Activated CD4-positive, alpha-beta T cell treated with anti-CD3 and anti-CD28 coated beads, Interleukin-2, amount 50 U/mL, for 48 hours (primary cell): ENCODE measurements around the gene PKD1L1.
"Not testable (repeated sequence)": the region's sequence is repeated elsewhere in the genome, so short reads cannot be mapped to it uniquely, and the experiment has no call there.

Experiments used
- DNase-seq, 2 experiments: peaks; one replicate each; pipeline ENCODE4 v3.0.0-alpha.2; 2020

Gene PKD1L1

DNA sequence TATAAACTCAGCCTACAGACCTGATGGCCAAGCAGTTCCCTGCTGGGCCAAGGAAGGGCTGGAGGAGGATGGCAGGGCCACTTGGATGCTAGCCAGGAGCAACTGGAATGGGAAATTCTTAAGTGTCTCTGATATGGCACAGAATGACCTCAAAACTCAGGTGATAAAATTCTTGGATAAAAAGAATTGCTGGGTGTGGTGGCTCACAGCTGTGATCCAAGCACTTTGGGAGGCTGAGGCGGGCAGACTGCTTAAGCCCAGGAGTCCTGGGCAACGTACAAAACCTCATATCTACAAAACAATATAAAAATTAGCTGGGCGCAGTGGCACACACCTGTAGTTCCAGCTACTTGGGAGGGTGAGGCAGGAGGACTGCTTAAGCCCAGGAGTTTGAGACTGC is 14.0 kb upstream of the PKD1L1 start:
- DNase-seq, result no peak

DNA sequence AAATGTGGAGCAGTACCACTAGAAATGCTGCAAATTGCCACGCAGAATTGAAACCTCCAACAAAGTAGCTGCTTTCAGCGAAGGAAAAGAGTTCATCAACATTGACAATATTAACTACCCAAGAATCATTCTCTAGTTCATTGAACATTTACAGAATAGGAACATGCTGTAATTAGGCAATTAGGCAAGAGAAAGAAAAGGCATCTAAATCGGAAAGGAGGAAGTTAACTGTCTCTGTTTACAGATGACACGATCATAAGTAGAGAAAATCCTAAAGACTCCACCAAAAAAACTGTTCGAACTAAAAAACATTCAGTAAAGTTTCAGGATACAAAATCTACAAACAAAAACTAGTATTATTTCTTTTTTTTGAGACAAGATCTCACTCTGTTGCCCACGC is 8.9 kb upstream of the PKD1L1 start:
- DNase-seq, result no peak

DNA sequence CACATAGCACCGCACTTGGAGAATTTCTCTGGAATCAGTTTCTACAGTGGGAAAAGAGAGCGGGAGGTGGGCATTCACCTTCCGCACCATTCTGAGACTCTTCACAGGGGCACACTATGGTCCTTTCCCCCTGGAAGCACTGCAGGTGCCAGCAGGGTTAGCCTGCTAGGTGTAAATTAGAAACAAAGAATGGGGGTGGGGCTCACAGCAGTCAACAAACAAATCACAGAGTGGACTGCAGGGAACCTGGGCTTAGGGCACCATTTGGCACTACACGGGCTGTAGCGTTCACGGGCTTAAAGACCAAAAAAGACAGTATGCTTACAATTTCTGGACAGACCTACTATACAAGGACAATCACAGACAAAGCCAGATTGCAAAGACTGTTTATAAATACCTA is 8.0 kb upstream of the PKD1L1 start:
- DNase-seq, result no peak

DNA sequence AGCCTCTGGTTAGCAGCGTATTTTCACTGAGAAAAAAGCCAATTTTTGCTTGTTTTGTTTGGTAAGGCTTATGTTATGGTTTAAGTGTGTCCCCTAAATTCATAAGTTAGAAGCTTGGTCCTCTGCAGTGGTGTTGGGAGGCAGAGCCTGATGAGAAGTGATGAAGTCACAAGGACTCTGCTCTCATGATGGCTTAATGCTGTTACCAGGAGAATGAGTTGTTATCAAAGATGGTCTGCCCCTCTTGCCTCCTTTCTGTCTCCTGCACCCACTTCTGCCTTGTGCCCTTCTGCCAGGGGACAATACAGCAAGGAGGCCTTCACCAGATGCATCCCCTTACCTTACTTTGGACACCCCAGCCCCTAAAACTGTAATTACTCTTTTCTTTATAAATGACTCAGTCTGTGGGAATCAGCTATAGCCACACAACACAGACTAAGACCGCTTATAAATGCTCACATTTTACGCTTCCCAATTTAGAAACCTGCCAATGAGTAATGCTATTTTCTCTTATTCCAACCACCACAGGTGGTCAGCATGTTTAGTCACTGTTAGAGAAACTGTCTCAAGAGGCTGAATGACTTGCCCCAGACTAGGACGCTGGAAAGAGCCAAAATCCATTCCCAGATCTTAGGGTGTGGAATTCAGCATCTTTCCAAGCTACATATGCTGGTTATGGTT is 6.1 kb upstream of the PKD1L1 start:
- DNase-seq, result no peak

DNA sequence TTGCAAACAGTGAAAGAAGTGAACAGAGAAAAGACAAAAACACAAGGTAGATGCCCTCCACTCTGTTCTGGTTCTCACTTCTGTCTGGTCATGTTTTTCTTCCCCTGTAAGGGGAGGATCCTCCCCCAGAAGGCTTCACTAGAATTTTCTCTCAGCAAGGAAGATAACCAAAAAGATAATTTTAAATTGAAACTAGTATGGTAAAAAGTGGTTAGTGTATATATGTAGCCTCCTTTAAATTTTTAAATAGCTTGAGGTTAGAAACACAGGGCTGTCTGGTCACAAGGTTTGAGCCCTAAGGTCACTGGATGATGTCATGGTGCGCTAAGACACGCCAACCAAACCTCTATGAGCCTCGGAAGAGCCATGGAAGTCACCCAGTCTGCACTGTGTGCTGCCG is 5.6 kb upstream of the PKD1L1 start:
- no peak for DNase-seq

DNA sequence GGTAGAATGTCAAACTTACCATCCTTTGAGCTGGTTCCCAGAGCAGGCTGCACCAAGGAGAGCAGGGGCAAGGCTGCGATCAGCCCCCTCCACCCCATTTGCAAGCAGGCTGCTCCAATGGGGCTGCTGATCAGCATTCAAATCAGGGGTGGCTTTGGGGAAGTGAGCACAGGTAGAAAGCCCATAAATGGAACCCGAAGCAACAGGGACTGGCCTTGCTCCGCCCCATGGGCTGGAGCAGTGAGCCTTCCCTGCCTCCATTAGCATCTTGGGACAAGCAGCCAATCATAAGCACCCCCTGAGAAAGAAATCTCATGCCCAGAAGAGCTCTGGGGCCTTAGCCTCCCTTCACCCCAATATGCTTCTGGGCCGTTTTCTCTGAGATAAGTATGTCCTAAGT is 4.0 kb upstream of the PKD1L1 start:
- DNase-seq, result no peak

DNA sequence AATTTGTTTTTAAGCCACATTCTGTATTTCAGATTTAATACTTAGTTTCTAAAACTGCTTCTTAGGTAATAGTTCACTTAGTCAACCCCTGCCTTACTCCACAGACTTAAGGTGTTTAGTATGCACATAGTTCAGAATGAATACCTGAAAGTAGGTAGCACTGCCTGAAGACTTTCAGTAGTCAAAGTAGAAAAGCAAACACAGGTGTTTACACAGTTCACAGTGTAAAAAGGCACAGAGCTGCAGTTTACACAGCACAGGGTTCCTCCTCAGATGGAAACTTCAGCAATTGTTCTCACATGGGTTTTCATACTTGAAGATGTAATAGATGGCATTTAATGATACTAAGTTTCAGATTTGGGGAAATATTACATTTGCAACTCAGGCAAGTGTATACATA is 3.1 kb upstream of the PKD1L1 start:
- DNase-seq, result no peak

DNA sequence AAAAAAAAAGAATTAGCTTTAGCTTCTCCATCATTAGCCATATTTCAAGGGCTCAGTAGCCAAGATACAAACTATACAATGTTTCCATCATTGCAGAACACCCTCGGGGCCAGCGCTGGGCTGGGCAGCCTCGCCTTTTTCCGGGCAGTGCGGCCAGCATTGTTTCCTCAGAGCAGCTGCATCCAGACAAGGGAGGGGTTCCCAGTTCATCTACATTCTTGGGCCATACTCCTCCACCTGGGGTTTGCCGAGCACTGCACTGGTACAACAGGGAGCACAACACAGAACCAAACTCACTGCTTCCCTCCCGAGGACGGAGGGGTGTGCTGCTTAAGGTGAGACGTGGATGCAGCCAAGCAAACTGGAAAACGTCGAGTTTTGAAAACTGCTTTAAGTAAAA is 2.4 kb upstream of the PKD1L1 start:
- no peak for DNase-seq

DNA sequence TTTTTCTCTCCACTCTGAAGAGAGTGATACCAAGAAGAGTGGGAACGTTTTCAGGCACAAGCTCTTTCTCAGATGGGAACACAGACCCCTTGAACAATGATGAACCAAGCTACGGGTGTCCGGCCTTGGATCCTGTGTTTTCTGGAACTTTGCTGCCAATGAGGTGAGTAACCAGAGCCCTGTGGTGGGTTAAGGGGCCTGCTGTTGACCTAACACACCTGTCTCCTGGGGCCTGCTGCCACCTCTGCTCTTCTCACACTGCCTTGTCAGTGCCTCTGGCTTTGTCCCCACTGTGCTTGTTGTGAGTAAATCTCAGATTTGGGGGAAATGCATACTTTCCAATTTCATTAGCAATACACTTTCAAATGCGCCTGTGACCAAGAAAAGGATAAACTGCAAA is 1.4 kb upstream of the PKD1L1 start:
- no peak for DNase-seq

DNA sequence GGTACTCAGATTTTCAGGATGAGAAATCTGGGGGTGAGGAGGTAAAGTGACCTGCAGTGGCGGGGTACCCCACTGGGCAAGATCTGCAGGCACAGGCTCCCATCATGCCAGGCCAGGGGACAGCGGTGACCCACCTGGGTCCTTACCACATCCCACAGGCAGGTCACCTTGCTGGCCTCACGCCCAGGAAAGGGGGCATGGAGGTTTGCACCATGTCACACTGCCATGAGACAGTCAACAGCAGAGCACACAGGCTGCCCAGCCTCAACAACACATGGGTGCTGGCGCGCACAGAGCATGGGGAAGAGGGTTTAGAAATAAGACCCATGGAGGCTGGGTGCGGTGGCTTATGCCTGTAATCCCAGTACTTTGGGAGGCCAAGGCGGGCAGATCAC is 914 bp downstream of the PKD1L1 start:
- no peak for DNase-seq

DNA sequence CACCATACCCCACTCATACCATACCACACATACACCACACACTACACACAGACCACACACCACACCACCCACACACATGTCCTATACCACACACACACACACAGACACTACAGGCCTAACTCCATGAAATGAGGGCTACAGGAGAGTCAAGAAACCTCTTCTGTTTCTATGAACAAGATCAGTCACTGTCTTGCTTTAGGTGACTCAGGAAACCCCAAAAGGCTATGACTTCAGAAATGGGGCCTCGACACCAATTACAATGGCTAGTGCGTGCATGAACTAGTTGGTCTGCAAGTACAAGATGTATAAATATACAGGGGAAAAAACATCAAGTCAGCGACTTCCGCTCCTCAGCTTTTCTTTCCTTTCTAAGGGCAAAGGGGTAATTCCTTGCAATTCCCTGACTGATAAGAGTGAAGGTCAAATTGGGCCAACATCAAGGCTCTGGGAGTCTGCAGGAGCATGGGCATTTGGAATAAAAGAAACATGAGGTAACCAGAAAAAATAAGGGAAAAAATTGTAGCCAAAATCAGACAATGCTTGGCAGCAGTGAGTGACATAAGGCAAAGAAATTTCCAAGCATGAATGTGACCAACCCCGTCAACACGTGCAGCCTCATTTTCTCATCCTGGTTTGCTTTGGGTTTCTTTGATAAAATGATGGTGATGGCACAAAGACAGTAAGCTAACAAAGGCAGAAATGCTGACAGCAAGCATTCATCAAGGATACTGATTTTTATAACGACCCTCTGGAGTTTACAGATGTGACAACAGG is 1.5 kb downstream of the PKD1L1 start:
- no peak for DNase-seq

DNA sequence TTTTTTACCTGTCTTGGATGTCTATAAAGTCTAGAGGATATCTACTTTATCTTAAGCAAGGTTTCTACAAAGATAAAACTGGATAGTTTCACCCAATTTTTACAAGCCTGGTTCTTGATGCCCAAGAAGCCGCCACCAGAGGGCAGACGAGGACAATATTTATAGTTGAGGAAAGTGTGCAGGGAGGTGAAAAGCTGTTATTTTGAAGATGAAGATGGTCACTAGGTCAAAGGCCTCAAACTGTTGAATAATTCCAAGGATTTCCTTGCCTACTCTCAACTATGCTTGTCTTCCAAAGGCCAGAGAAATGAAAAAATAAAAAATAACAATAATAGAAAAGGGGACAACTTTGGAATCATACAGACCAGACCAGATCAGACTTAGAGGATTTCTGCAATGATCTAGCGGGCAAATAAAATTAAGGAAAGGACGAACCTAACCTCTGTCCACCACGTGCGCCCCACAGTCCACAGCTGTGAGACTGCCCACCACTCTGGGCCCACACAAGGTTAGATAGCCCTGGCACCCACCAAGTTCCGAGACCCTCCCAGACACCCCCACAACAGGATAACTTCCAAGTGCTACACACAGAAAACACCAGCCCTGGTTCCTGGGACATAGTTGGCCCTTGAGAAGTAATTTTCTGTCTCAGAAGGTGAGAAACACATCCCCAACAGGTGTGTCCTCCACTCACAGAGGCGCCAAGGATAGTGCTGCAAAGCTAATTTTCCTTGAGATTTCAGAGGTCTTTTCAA is 2.8 kb downstream of the PKD1L1 start:
- peak; percentile 83 to 87 for DNase-seq

DNA sequence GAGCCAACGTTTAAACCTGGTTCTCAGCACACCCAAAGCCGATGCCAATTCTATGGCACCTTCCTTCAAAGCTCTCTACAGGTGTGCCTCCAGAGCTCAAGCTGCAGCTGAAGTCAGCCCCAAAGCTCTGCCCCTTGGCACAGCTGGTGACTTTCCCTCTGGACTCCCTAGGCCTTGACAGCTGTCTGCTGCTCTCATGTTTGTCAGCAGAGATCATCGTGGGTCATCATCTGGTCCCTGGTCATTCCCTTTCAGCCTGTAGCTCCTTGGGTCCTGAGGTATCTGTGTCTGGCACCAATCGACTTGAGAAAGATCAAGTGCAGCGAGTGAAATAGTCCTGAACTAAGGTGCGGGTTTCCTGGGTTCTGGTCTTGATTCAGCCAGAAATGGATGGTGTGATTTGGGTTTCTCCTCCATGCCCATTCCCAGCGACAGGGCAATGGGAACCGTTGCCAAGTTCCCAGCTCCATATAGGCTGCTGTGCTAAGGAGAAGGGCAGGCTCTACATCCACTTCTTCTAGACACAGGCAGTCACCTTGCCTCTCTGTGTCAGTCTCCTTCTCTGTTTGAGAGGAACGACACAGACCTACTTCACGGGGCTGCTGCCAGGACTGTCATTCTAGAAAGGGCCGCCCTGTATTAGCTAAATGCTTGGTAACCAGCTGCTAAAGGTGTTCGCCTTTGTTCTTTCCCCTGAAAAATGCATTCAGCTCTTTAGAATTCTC is 3.6 kb downstream of the PKD1L1 start:
- no peak for DNase-seq

DNA sequence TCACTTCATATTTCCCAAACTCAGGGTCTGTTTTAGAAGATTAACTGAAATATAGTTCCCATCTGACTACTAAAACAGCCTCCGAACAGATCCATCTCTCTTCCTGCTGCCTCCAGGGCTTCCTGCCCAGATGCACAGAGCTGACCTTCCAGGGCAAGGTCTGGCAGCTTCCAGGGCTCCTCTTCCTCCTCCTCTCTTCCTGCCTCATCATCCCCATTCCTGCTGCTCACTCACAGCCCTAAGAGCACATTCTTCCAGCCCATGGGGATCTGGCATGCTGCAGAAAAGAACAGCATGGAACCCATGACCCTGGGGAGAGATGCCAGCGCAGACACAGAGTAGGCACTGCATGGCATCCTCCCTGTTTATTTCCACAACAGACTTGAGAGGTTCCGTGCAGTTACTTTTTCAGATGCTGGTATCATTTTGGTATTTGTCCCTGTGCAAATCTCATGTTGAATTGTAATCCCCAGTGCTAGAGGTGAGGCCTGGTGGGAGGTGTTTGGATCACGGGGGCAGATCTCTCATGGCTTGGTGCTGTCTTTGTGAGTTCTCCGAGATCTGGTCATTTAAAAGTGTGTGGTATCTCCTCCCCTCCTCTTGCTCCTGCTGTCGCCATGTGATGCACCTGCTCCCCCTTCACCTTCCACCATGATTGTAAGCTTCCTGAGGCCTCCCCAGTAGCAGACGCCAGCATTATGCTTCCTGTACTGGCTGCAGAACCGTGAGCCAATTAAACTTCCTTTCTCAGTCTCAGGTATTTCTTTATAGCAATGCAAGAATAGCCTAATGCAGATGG is 4.4 kb downstream of the PKD1L1 start:
- DNase-seq, result no peak

DNA sequence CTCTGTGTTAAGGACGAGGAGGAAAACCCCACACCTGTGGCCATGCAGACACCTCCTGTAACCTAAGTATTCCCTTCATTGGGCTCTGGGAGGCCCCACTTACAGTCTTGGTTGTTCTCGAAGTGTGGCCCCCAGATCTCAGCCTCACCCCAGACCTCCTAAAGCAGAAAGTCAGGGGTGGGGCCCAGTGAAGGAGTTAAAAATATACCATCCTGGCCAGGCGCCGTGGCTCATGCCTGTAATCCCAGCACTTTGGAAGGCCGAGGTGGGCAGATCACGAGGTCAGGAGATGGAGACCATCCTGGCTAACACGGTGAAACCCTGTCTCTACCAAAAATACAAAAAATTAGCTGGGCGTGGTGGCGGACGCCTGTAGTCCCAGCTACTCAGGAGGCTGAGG is 5.6 kb downstream of the PKD1L1 start:
- DNase-seq, result not testable (repeated sequence)

DNA sequence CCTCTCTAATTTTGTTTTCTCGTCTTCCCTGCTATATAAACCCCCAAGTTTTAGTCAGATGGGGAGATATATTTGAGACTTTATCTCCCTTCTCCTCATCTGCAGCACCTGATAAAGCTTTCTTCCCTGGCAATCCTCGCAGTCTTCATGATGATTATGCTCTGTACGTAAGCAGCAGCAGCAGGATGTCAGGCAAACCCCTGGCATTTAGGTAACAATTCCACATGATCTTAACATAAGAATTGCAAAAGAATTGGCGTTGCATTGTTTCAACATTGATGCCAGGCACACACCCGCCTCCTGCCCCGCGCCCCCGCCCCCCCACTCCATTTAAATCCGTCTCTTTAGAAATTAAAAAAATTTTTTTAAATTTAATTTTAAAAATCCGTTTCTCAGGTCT is 6.1 kb downstream of the PKD1L1 start:
- no peak for DNase-seq

DNA sequence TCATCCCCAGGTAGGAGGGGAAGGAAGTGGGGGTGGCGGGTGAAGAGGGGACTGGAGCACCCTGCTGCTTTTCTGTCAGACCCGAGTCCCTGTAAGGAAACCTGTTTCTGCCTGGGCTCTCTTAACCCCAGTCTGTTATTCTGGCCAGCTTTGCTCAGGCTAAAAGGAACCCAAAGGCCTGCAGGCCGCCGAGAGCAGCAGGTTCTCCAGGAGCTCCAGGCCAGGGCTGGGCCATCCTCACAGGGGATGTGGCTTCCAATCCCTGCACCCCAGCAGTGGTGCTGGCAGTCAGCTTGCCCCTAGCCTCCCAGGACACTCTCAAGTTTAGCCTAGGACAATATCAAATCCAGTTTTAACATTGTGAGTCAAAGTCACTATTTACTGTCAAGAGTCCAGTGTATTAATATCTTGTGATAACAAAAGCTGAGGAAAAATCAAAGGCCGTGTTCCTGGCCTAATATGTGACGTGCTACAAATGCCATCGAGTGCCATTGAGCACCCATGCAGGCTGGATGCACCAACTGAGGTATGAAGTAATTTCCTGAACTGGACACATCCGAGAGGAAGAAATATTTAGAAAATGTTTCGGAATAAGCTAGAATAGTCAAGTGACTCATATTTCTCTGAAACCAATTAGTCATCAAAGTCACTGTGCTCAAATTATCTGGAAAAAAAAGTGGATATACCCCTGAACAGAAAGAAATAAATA is 7.0 kb downstream of the PKD1L1 start:
- no peak for DNase-seq

DNA sequence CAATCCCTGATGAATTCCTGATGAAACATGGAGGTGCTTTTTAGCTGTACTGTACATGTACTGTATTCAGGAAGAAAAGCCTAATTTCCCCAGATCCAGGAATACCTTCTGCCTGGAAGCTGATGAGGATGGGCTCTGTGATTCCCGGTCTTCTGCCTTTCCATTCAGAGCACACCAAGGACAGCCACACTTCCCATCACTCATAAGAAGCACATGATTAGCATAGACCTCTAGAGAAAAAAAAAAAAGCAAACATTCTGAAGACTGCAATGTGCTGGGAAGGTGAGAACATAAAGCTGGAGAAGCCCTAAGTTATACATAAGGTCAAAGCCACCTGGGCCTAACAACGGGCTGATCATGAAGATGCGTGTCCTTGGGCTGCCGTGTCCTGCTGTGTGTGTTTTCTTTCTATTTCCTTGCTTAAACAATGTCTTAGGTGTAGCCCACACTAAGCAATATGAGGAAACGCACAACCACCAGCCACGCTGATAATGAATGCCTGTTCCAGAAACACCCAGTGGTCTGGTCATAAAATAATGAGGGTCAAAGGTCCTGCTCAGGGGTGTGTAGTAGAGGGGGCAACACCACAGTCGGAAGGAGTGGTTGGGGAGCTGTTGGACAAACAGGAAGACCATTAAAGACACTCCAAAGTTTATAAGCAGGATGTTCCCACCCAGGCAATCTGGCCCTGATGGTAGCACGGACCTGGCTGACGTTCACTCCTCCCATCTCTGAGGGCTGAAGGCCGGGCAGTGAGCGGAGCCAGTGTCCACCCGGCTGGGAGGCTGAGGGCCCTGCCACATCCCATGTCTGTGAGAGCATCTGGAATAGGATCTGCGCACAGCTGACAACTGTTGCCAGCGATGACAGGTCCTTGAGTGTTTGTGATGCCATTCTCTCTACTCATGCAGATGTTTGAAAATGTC is 7.9 kb downstream of the PKD1L1 start:
- DNase-seq, result no peak

DNA sequence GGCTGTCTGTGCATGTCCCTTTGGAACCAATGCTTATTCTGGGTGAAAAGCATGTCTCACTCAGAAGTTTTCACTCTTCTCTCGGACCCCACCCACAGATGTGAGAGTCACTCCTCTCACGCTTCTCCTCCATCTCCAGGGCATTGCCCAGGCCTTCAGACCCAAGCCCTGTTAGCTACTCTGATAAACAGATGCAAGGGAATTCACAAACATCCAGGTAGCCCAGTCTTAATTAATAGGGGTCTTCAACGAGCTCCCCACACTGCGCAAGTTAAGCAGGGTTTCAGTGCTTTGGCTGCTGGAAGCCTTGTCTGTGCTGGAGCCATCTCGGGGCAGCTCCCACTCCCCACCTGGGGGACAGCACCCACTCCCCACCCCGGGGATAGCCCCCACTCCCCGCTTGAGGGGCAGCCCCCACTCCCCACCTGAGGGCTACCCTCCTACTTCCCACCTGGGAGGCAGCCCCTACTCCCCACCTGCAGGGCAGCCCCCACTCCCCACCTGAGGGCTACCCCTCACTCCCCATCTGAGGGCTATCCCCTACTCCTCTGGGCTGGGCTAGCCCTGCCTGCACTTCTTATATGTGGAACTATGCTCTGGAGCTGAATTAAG is 8.7 kb downstream of the PKD1L1 start:
- DNase-seq, result no peak

DNA sequence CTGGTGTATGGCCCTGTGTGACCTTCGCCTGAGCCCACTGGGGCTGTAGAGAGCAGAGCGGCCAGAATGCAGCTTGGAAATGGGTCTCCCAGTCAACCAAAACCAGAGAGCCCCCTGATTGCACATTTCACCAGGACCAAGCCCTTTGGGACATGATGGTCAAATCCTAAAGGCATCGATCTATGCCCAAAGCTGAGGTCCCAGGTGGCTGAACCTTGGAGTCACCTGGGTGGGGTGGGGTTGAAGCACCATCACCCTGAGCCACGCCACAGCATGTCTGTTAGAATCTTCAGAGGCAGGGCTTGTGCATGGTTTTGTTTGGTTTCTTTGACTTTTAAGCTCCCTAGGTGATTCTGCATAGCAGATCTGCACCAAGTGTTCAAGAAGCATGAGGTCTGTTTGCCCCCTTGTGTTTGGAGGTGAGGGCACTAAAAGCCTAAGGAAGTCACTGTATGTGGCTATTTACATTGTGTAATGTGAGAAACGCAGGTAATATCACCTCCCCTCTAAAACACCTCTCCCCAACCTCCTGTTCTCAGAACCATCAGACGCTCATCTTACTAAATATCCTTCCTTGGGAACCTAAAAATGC is 9.6 kb downstream of the PKD1L1 start:
- DNase-seq, result no peak
